HG02642 (cell line): ENCODE measurements around the gene SIM1.

ENCODE experiments used
- ATAC-seq: cut with Tn5 transposase; IDR thresholded peaks from one replicate; pipeline ENCODE4 v1.9.1; 2021; ENCODE audit warnings: mild to moderate bottlenecking; ENCODE audit not compliant: unreplicated experiment, poor library complexity

Gene SIM1, protein sequence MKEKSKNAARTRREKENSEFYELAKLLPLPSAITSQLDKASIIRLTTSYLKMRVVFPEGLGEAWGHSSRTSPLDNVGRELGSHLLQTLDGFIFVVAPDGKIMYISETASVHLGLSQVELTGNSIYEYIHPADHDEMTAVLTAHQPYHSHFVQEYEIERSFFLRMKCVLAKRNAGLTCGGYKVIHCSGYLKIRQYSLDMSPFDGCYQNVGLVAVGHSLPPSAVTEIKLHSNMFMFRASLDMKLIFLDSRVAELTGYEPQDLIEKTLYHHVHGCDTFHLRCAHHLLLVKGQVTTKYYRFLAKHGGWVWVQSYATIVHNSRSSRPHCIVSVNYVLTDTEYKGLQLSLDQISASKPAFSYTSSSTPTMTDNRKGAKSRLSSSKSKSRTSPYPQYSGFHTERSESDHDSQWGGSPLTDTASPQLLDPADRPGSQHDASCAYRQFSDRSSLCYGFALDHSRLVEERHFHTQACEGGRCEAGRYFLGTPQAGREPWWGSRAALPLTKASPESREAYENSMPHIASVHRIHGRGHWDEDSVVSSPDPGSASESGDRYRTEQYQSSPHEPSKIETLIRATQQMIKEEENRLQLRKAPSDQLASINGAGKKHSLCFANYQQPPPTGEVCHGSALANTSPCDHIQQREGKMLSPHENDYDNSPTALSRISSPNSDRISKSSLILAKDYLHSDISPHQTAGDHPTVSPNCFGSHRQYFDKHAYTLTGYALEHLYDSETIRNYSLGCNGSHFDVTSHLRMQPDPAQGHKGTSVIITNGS

GRCh38 chr6:100464903-100465700 is at the start of gene SIM1:
Gene SIM1, minus strand, starts transcription at chr6:100464921. Its CDS starts 1,453 bp downstream, at chr6:100463468.
- ATAC-seq, result peak; percentile 87

- no peak for ATAC-seq
These were observed 47.6 kb upstream of the SIM1 start for GRCh38 chr6:100512203-100512862.

DNA sequence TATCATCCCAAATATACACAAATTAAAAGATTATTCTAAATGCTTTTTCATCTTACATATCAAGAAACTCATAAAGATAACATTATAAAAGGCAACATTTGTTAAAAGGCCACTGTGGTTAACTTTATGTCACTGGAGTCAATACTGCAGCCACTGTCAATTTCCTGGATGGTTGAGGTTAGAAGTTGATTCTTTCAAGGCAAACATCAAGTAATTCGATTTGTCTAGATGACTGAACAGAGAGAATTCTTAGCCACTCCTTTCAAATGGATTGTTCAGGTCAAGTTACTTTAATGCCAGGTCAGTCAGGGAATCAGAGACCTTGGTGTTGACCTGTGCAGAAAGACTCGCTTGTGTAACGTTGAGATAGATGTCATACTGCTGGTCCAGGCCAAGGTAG is 44.4 kb upstream of the SIM1 start:
- no peak for ATAC-seq

DNA sequence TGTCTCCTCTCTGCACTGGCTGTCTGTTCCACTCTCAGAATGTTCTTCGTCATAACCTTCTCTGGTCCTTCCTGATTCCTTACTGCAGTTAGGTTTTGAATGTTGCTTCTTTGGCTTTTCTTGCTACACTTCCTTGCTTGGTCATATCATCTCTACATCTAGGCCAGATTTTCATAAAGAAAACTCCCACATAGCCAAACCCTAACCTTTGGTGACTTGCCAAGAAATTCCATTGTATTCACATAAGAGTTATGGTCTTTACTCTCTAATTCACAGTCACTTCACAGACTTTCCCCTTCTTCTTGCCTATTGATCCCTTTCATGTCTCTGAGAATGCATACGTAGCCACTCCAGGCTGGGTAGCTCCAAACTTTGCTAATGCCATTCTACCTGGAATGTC is 41.9 kb upstream of the SIM1 start:
- ATAC-seq, result no peak

- peak; percentile 40 for ATAC-seq
These were observed 40.3 kb upstream of the SIM1 start for GRCh38 chr6:100504786-100505737.

- no peak for ATAC-seq
These were observed 38.5 kb upstream of the SIM1 start for GRCh38 chr6:100503043-100503705.

DNA sequence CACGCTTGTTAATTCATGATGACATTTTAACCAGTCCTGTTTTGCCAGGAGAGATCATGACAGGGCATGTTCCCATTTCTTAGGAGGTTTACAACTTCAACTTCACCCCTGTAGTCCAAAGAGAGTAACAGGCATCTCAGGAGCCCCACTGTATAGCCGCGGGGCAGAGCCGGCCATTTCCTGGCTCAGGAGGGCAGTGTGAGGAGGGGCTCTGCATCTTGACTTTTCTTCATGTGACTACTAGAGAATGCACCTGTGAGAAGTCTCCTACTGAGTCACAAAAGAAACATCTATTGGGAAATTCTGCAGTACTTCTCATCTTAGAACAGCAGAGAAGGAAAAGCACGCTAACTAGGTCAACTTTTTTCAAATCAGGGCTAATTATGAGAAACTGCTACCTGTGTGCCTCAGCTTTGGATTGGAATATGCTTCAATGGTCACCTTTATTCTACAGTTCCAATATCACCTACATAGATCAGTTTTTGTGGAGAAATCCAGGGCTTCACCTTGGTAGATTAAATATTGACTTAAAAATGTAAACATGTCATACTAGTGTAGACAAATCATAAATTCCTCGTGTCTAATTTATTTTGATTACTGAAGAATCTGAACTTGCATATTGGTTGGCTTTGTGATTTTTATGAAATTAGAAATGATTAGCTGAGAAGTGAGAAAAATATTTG is 28.6 kb upstream of the SIM1 start:
- no peak for ATAC-seq

- no peak for ATAC-seq
These were observed 27.4 kb upstream of the SIM1 start for GRCh38 chr6:100491952-100492670.

- ATAC-seq, result no peak
These were observed 25.3 kb upstream of the SIM1 start for GRCh38 chr6:100490065-100490464.

DNA sequence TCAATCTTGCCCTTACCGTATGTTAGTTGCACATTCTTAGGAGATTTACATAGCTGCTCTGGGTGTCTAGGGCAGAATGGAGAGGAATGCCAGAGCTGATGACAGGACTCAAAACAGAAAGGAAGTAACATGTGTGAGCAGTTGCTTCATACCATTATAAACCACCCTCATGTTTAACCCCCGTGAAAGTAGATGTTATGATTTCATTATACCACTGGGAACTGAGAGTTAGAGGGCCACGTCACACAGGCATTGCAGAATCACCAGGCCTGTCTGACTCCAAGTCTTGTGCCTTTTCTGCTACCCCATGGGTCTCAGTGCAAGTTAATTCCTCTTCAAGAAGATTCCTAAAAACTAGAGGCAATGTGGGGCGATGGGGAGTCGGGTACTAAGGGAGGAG is 23.5 kb upstream of the SIM1 start:
- peak; percentile 36 for ATAC-seq

DNA sequence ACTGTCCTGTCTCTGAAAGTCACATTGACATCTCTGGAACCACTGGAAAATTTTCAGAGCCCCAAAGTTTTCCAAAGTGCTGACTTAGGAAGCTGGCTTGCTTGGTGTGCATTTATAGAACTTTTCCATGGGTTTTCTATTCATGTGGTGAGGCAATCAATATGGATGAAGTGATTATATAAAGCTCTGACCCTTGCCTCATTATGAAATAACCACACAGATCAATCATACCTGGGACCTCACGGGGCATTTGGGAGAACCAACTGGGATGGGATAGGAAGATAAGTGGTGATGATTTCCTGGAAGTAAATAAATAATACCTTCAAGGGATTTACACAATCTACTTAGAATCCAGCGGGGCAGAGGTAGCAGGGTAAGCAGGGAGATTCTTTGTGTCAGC is 22.9 kb upstream of the SIM1 start:
- ATAC-seq, result no peak

DNA sequence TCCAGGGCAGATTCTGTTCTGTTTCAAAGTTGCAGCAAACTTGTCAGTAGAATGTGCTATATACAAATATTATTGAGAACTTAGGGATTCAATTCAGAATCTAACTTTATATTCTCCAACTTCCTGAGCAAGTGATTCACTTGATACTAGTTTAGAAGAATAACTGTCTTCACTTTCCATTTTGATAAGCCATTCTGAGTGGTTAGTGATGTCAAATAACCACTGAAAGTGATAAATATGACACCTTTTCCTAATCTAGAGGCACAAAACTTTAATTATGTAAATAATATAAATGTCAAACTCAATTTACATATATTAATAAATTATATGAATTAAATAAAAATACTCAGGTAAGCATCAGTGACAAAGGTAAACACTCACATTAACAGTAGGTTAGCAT is 20.5 kb upstream of the SIM1 start:
- no peak for ATAC-seq

DNA sequence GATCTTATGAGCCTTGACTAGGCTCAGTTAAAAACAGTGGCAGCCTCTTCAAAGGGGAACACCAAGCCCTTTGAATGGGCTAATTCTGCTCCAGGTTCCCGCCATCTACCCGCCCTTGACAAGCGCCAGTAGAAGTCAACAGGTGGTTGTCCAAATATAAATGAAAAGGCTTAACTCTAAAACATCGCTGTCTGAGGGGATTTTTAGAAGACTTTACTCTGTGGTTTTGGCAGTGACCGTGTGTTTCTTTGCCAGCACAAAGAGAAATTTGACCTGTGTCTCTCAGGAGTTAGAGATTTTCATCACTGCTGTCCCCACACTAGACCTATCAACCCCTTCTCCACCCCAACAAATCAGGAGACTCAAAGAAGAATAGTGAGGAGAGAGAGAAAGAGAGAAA is 19.8 kb upstream of the SIM1 start:
- peak; percentile 53 for ATAC-seq

DNA sequence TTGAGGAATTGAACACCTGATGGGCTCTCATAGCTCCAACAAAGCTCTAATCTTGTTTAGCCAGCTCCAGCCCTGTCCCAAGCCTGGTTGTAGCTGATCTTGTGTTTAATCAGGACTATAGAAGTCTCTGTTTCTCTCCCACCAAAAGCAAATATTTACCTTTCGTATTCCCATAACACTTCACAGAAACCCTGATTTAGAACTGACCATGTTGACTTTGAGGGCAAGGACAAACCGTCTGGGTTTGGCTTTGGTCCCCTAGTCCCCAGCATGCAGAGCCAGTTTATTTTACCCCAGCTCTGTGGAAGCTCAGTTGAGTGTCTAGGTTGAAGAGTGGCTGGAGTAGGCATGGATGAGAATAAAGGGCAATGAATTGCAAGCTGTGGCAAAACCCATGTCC is 18.0 kb upstream of the SIM1 start:
- no peak for ATAC-seq

- ATAC-seq, result peak; percentile 38
These were observed 14.7 kb upstream of the SIM1 start for GRCh38 chr6:100479179-100480035.

DNA sequence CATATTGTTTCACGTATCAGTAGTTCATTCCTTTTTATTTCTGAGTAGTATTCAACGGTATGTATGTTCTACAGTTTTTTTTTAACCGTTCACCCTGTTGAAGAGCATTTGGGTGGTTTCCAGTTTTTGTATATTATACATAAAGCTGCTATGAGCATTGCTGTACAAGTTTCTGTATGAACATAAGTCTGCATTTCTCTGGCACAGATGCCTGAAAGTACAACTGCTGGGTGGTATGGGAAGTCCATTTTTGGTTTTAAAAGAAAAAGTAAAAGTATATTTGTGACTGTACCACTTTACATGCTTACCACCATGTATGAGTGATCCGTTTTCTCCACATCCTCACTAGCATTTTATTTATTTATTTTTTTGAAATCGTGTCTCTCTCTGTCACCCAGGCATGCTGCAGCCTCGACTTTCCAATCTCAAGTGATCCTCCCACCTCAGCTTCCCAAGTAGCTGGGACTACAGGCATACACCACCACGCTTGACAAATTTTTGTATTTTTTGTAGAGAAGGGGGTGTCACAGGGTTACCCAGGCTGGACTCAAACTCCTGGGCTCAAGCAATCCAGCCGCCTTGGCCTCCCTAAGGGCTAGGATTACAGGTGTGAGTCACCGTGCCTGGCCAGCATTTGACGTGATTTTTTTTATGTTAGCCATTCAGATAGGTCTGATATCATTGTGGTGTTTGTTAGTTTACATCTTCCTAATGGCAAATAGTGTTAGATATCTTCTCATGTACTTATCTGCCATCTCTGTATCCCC is 11.0 kb upstream of the SIM1 start:
- ATAC-seq, result peak; percentile 82
